RWPE1 (cell line): ENCODE results near the gene AUH.

Experiments used
- CTCF ChIA-PET: fragments of 350-600 bp; sonication (Branson Sonifier 250); formaldehyde crosslinking; extraction: SDS; loops from one replicate; lab custom pipeline; 2021; lab: Yijun Ruan, JAX
- POLR2A ChIA-PET: fragments of 400-600 bp; formaldehyde crosslinking; extraction: SDS; loops from one replicate; lab custom pipeline; 2020; ENCODE audit warnings: antibody characterized with exemption; ENCODE audit not compliant: low non-redundant PET; lab: Yijun Ruan, JAX
- DNase-seq: peaks from one replicate; pipeline ENCODE4 v3.0.0; 2012; ENCODE audit warnings: low spot score
- H3K27ac ChIP-seq: fragments of 450-650 bp; 2 replicates; pipeline ENCODE4 v1.5.1; 2017
- CTCF ChIP-seq: fragments of 450-650 bp; conservative IDR thresholded peaks from 2 replicates; pipeline ENCODE4 v1.5.1; 2017; ENCODE audit warnings: low read depth, mild to moderate bottlenecking

Gene AUH

DNA sequence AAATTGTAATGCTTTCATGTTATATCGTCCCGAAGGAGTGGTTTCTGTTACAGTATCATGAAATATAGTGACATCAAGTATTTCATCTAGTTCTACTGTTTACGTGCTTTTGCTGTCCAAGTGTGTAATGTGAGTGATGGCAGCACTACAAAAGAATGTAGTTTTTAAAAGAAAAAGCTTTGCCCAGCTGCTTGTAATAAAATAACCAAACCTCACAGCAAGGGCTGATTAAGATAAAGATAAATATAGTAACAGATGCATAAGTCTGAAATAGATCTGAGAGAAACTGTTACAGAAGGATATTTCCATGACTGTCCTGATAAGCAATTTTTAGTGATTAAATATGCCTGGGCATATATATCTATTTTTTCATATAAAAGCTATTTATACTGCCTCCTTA lies 106.4 kb downstream of the AUH start:
- POLR2A ChIA-PET: no interaction called here
- TF ChIP-seq CTCF: no peak
- DNase-seq: no peak
- CTCF ChIA-PET: interaction anchor here (0.7 kb wide), 1 partner anchor 79 kb away, joined by 4 read pairs; no protein-coding TSS in a partner anchor
- H3K27ac ChIP-seq: no peak overlapping the region

DNA sequence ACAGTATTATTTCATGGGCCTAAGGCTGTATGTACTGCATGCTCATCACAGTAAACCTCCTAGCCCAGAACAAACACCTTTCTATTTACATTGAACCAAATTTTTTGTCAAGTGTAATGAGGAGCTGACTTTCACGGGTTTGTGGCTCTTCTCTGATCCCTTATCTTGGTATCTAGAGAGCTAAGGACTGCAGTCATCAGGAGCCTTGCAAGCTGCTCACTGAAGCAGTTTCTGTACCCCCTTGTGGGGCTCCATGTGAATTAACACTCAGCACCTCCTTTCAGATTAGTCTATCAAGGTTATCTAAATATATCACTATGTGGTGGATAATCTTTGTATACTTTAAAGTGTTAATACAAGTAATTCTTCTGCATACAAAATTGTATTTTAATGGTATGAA lies 108.2 kb downstream of the AUH start:
- ChIA-PET CTCF (interaction anchor here (1.1 kb wide), 1 partner anchor 163 kb away, joined by 3 read pairs; no protein-coding TSS in a partner anchor), POLR2A (no interaction called here)
- no peak overlapping the region for H3K27ac ChIP-seq
- TF ChIP-seq CTCF: no peak
- DNase-seq: peak; percentile 25

- no peak overlapping the region for H3K27ac ChIP-seq
- POLR2A ChIA-PET: no interaction called here
- CTCF ChIA-PET: interaction anchor here (0.6 to 1.0 kb wide), 2 partner anchors 11 to 35 kb away, joined by 3 read pairs; no protein-coding TSS in a partner anchor
- DNase-seq: no peak
- no peak for TF ChIP-seq CTCF
These were observed 113.0 kb downstream of the AUH start for GRCh38 chr9:91248707-91249106.

DNA sequence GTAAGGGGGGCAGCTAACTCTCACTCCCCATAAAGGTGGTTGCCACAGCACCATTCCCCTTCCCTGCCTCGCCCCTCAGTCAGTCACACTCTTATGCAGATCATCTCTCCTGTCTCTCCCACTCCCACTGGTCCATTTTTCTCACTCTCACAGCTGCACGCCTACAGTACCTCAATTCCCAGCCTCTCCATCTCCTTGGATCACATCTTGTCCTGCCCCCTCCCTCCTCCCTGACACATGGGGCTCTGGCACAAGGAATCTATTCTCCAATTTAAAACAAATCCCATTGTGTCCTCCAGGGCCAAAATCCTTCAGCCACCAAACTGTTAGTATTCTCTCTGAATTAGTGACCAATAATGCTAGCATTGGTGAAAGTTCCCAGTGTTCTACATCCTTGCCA lies 114.4 kb downstream of the AUH start:
- TF ChIP-seq CTCF: no peak
- ChIA-PET CTCF (interaction anchor here (0.6 kb wide), 1 partner anchor 26 kb away, joined by 4 read pairs; no protein-coding TSS in a partner anchor), POLR2A (no interaction called here)
- H3K27ac ChIP-seq: no peak overlapping the region
- DNase-seq: no peak

DNA sequence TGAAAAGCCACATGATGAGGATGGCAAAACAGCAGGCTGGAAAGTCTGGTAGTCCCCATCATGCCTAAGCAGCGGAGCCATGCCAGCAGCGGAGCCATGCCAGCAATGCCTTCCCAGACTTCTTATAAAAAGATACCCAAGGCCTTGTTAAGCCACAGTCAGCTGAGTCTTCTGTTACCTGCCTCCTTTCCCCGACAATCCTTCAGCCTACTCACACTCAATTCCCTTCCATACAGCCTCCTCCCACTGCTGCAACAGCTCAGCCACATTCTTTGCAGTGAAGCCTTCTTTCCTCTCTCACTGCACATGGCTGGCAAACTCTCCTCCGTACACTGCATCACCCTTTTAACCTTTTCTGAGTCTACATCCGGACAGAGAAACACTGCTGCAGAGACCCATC lies 114.9 kb downstream of the AUH start:
- no peak for DNase-seq
- H3K27ac ChIP-seq: no peak overlapping the region
- POLR2A ChIA-PET: no interaction called here
- CTCF ChIA-PET: interaction anchor here (0.6 kb wide), 1 partner anchor 26 kb away, joined by 4 read pairs; no protein-coding TSS in a partner anchor
- TF ChIP-seq CTCF: no peak

- ChIA-PET POLR2A (no interaction called here), CTCF (interaction anchor here (0.5 kb wide), 1 partner anchor 1931 kb away, joined by 7 read pairs; no protein-coding TSS in a partner anchor)
- no peak for TF ChIP-seq CTCF
- peak overlapping the region; percentile 22; the same call in 1 of the 2 replicates for H3K27ac ChIP-seq
- peak; percentile 53 for DNase-seq
These were observed 116.0 kb downstream of the AUH start for GRCh38 chr9:91245431-91246313.
